Measurements from ENCODE around the gene ZDHHC11B. TPM values are rescaled to one million over a fixed set of nuclear protein-coding genes. Genes with fewer than 3 reads are reported as not detected.
"Not testable (repeated sequence)": the region's sequence is repeated elsewhere in the genome, so short reads cannot be mapped to it uniquely, and the experiment has no call there.

ZDHHC11B gene
- polyA plus RNA-seq, 4 donors: 2.2 to 18.8 (median 9.5) TPM

- 91 to 94% methylated on average over 1 to 2 of the region's 3 CpGs; no CpG with 5 or more reads in 1 of the 3 donors for WGBS, 3 donors
- not testable (repeated sequence) for H3K4me1 ChIP-seq (ENCODE audit: control insufficient read depth in 3 of 3, insufficient read depth in 2 of 3, low read depth in 1 of 3, low read length in 2 of 3); H3K9me3 ChIP-seq (ENCODE audit: control insufficient read depth in 2 of 2, insufficient read depth in 1 of 2, low read depth in 1 of 2, low read length in 1 of 2); H3K27me3 ChIP-seq (ENCODE audit: control insufficient read depth in 3 of 3, insufficient read depth in 3 of 3, low read length in 3 of 3); DNase-seq; H3K36me3 ChIP-seq (ENCODE audit: control insufficient read depth in 3 of 3, insufficient read depth in 2 of 3, low read depth in 1 of 3, low read length in 3 of 3); FAIRE-seq; H3K27ac ChIP-seq (ENCODE audit: low read depth in 1 of 3, low read length in 2 of 3); H3K4me3 ChIP-seq (ENCODE audit: low read depth in 1 of 3, low read length in 3 of 3)
Measured at GRCh38 chr5:682216-682615, 102.3 kb downstream of the ZDHHC11B start.

- not testable (repeated sequence) for H3K27me3 ChIP-seq (ENCODE audit: control insufficient read depth in 3 of 3, insufficient read depth in 3 of 3, low read length in 3 of 3); H3K4me1 ChIP-seq (ENCODE audit: control insufficient read depth in 3 of 3, insufficient read depth in 2 of 3, low read depth in 1 of 3, low read length in 2 of 3); H3K36me3 ChIP-seq (ENCODE audit: control insufficient read depth in 3 of 3, insufficient read depth in 2 of 3, low read depth in 1 of 3, low read length in 3 of 3); H3K27ac ChIP-seq (ENCODE audit: low read depth in 1 of 3, low read length in 2 of 3); H3K4me3 ChIP-seq (ENCODE audit: low read depth in 1 of 3, low read length in 3 of 3); FAIRE-seq; H3K9me3 ChIP-seq (ENCODE audit: control insufficient read depth in 2 of 2, insufficient read depth in 1 of 2, low read depth in 1 of 2, low read length in 1 of 2); DNase-seq
- 85 to 88% (median 87%) methylated on average over 15 to 17 of the region's 17 CpGs for WGBS, 3 donors
Measured at GRCh38 chr5:681317-682191, 103.0 kb downstream of the ZDHHC11B start.

GRCh38 chr5:680836-681235 lies 103.7 kb downstream of the ZDHHC11B start:
- DNase-seq; H3K9me3 ChIP-seq (ENCODE audit: control insufficient read depth in 2 of 2, insufficient read depth in 1 of 2, low read depth in 1 of 2, low read length in 1 of 2); H3K27ac ChIP-seq (ENCODE audit: low read depth in 1 of 3, low read length in 2 of 3); H3K4me3 ChIP-seq (ENCODE audit: low read depth in 1 of 3, low read length in 3 of 3); FAIRE-seq; H3K27me3 ChIP-seq (ENCODE audit: control insufficient read depth in 3 of 3, insufficient read depth in 3 of 3, low read length in 3 of 3); H3K4me1 ChIP-seq (ENCODE audit: control insufficient read depth in 3 of 3, insufficient read depth in 2 of 3, low read depth in 1 of 3, low read length in 2 of 3); H3K36me3 ChIP-seq (ENCODE audit: control insufficient read depth in 3 of 3, insufficient read depth in 2 of 3, low read depth in 1 of 3, low read length in 3 of 3): not testable (repeated sequence)
- 87 to 92% (median 89%) methylated on average over 13 of the region's 13 CpGs for WGBS, 3 donors

- H3K9me3 ChIP-seq (ENCODE audit: control insufficient read depth in 2 of 2, insufficient read depth in 1 of 2, low read depth in 1 of 2, low read length in 1 of 2); FAIRE-seq; DNase-seq; H3K4me1 ChIP-seq (ENCODE audit: control insufficient read depth in 3 of 3, insufficient read depth in 2 of 3, low read depth in 1 of 3, low read length in 2 of 3); H3K4me3 ChIP-seq (ENCODE audit: low read depth in 1 of 3, low read length in 3 of 3); H3K27ac ChIP-seq (ENCODE audit: low read depth in 1 of 3, low read length in 2 of 3); H3K36me3 ChIP-seq (ENCODE audit: control insufficient read depth in 3 of 3, insufficient read depth in 2 of 3, low read depth in 1 of 3, low read length in 3 of 3); H3K27me3 ChIP-seq (ENCODE audit: control insufficient read depth in 3 of 3, insufficient read depth in 3 of 3, low read length in 3 of 3): not testable (repeated sequence)
- 76 to 100% (median 78%) methylated on average over 1 to 16 of the region's 32 CpGs for WGBS, 3 donors
Measured at GRCh38 chr5:680118-680795, 104.3 kb downstream of the ZDHHC11B start.

GRCh38 chr5:679166-679895 lies 105.2 kb downstream of the ZDHHC11B start:
- not testable (repeated sequence) for DNase-seq; FAIRE-seq; H3K4me3 ChIP-seq (ENCODE audit: low read depth in 1 of 3, low read length in 3 of 3); H3K36me3 ChIP-seq (ENCODE audit: control insufficient read depth in 3 of 3, insufficient read depth in 2 of 3, low read depth in 1 of 3, low read length in 3 of 3); H3K4me1 ChIP-seq (ENCODE audit: control insufficient read depth in 3 of 3, insufficient read depth in 2 of 3, low read depth in 1 of 3, low read length in 2 of 3); H3K27ac ChIP-seq (ENCODE audit: low read depth in 1 of 3, low read length in 2 of 3); H3K9me3 ChIP-seq (ENCODE audit: control insufficient read depth in 2 of 2, insufficient read depth in 1 of 2, low read depth in 1 of 2, low read length in 1 of 2); H3K27me3 ChIP-seq (ENCODE audit: control insufficient read depth in 3 of 3, insufficient read depth in 3 of 3, low read length in 3 of 3)
- WGBS, 3 donors: 74 to 90% (median 84%) methylated on average over 9 to 15 of the region's 17 CpGs

- not testable (repeated sequence) for FAIRE-seq; H3K9me3 ChIP-seq (ENCODE audit: control insufficient read depth in 2 of 2, insufficient read depth in 1 of 2, low read depth in 1 of 2, low read length in 1 of 2); H3K27me3 ChIP-seq (ENCODE audit: control insufficient read depth in 3 of 3, insufficient read depth in 3 of 3, low read length in 3 of 3); H3K36me3 ChIP-seq (ENCODE audit: control insufficient read depth in 3 of 3, insufficient read depth in 2 of 3, low read depth in 1 of 3, low read length in 3 of 3); DNase-seq; H3K4me3 ChIP-seq (ENCODE audit: low read depth in 1 of 3, low read length in 3 of 3); H3K27ac ChIP-seq (ENCODE audit: low read depth in 1 of 3, low read length in 2 of 3)
- peaks cover 0 to 10% (median under 1%) of the 10 kb centered on the region in 3 donors for H3K4me1 ChIP-seq (ENCODE audit: control insufficient read depth in 3 of 3, insufficient read depth in 2 of 3, low read depth in 1 of 3, low read length in 2 of 3)
- WGBS, 3 donors: 74 to 86% (median 80%) methylated on average over 9 to 16 of the region's 16 CpGs
Measured at GRCh38 chr5:678521-678920, 106.0 kb downstream of the ZDHHC11B start.

GRCh38 chr5:677131-678101 lies 107.1 kb downstream of the ZDHHC11B start:
- FAIRE-seq (no peak), DNase-seq (no peak)
- Histone ChIP-seq H3K4me3 (ENCODE audit: low read depth in 1 of 3, low read length in 3 of 3) (no peak overlapping the region), H3K9me3 (ENCODE audit: control insufficient read depth in 2 of 2, insufficient read depth in 1 of 2, low read depth in 1 of 2, low read length in 1 of 2) (no peaks in the 10 kb centered on the region), H3K4me1 (ENCODE audit: control insufficient read depth in 3 of 3, insufficient read depth in 2 of 3, low read depth in 1 of 3, low read length in 2 of 3) (peaks cover under 1 to 21% (median 8%) of the 10 kb centered on the region in 3 donors), H3K36me3 (ENCODE audit: control insufficient read depth in 3 of 3, insufficient read depth in 2 of 3, low read depth in 1 of 3, low read length in 3 of 3) (peaks cover 0 to 7% (median 0%) of the 10 kb centered on the region in 3 donors), H3K27me3 (ENCODE audit: control insufficient read depth in 3 of 3, insufficient read depth in 3 of 3, low read length in 3 of 3) (no peaks in the 10 kb centered on the region), H3K27ac (ENCODE audit: low read depth in 1 of 3, low read length in 2 of 3) (no peak overlapping the region)
- 84 to 87% (median 86%) methylated on average over 43 to 44 of the region's 44 CpGs for WGBS, 3 donors
